ENCODE measurements around the gene C17orf100.

The C17orf100 gene

DNA sequence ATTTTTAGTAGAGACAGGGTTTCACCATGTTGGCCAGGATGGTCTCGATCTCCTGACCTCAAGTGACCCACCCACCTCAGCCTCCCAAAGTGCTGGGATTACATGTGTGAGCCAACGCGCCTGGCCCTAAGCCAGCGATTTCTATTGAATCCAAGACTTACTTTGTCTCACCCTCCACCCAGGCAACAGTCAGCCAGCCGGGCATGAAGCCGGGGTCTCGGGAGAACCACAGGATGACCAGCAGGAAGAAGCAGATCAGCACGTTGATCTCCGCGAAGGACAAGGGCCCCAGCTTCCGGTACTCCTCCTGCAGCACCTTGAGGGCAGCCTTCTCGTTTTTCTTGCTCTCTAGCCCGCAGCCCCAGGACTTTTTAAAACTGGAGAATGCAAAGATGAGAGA is 44.0 kb downstream of the C17orf100 start:
- DNase-seq = no peak

DNA sequence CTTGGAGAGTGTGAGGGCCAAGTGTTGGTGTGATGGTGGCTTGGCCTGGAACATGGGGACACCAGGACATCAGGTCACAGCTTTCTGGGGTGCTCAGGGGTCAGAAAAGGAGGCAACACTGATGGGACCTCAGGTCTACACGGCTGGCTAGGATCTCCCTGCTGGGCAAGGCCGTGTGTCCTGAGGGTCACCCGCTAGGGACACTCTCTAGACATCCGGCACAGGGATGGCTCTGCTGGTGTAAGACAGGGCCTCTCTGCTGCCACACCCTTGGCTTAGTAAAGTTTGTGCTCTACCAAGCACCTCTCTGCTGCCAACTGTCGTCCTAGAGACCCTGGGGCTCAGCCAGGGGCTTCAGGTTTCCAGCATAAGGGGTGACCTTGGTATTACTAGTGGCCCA is 45.3 kb downstream of the C17orf100 start:
- no peak for DNase-seq

- DNase-seq = no peak
Measured at GRCh38 chr17:6698004-6698403, 46.4 kb downstream of the C17orf100 start.

- no peak for DNase-seq
Measured at GRCh38 chr17:6699997-6700947, 48.7 kb downstream of the C17orf100 start.

DNA sequence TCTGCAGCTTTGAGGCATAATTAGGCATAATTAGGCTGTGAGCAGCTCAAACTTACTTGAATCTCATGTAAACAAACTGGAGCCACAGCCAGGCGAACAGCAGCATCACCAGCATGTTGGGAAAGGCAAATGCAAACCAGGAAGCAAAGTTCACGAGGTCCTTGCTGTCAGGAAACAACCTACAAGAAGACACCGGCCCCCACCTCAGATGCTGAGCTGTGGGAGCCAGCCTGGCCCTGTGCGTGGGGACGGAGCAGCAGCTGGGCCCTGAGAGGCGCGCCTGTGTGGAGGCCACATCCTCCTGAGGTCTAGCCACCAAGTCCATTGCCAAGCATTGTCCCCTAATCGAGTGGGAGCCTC is 49.4 kb downstream of the C17orf100 start:
- DNase-seq = no peak

GRCh38 chr17:6701719-6702118 is 50.2 kb downstream of the C17orf100 start:
- DNase-seq = no peak

- no peak for DNase-seq
Measured at GRCh38 chr17:6702567-6703215, 51.1 kb downstream of the C17orf100 start.

Measured in NCI-H2171 treated with DMSO at 0.1 percent for 48 hours (cell line).